ENCODE data around the gene ZFAND3. TPM values are rescaled to one million over a fixed set of nuclear protein-coding genes. Genes with fewer than 3 reads are reported as not detected.

The ZFAND3 gene
- total and polyA plus RNA-seq, 2 donors (not counting 1 experiment from before 2014, with no cell fraction given) = 21.5 to 40.8 TPM

DNA sequence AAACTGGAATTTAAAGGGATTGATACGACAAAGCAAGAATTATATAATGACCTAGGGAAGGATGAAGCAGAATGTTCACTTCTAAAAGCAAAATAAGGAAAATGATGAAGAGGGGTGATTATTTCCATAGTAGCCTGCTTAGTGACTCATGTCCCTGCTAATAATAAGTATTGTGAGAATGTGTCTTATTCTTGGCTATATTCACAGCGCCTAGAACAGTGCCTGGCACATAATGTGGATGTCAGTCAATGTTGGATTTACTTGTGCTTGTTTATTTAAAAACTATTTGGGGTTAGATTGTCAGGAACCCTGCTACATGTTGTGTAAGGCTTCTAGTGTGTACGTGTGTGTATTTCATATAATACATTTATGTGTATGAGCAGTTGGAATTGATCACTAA lies 85.1 kb downstream of the ZFAND3 start:
- Histone ChIP-seq H3K4me3 (replicated peaks in 1 of 4; ENCODE audit: control extremely low read depth in 1 of 4, insufficient read depth in 1 of 4, low read depth in 3 of 4, low read length in 4 of 4) (no peak overlapping the region), H2AFZ (ENCODE audit: low read length) (no peak overlapping the region), H3K4me2 (ENCODE audit: extremely low read depth, insufficient read depth, low read length) (no peak overlapping the region), H3K36me3 (ENCODE audit: control insufficient read depth, insufficient read depth, low read length) (no peaks in the 10 kb centered on the region), H3K9me3 (ENCODE audit: control insufficient read depth, insufficient read depth, low read depth, low read length) (no peaks in the 10 kb centered on the region), H3K9ac (ENCODE audit: insufficient read depth, low read length) (no peak overlapping the region), H3K79me2 (ENCODE audit: control insufficient read depth, insufficient read depth, low read length) (peaks cover 68% of the 10 kb centered on the region), H4K20me1 (ENCODE audit: control insufficient read depth, extremely low read depth, insufficient read depth, low read length) (no peaks in the 10 kb centered on the region), H3K4me1 (ENCODE audit: control insufficient read depth, extremely low read depth, insufficient read depth, low read length) (no peaks in the 10 kb centered on the region), H3K27ac (ENCODE audit: insufficient read depth, low read length) (no peak overlapping the region), H3K27me3 (ENCODE audit: control insufficient read depth, insufficient read depth, low read length) (no peaks in the 10 kb centered on the region)
- DNase-seq (ENCODE audit: low read depth in 2 of 2) = peak in 1 of 2 donors; percentile 29
- no peak for TF ChIP-seq CTCF (conservative IDR thresholded peaks at IDR 0.05 in 1 of 2, IDR thresholded peaks at IDR 0.05 in 1 of 2; ENCODE audit: low read depth in 1 of 2, low read length in 2 of 2)
- no peak for TF ChIP-seq EZH2 (IDR thresholded peaks at IDR 0.05; ENCODE audit: low read length, missing control alignments)

DNA sequence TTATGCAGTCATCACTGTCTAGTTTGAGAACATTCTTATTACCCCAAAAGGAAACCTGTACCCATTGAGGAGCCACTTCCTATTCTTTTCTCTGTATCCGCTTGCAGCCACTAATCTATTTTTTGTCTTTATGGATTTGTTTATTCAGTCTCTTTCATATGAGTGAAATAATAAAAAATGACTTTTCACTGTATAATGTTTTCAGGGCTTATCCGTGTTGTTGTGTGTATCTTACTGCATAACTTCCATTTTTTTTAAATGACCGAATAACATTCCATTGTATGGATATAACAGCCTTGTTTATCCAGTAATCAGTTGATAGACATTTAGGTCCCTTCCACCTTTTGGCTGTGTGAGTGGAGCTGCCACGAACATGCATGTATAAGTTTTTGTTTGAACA lies 86.6 kb downstream of the ZFAND3 start:
- Histone ChIP-seq H3K27me3 (ENCODE audit: control insufficient read depth, insufficient read depth, low read length) (no peaks in the 10 kb centered on the region), H2AFZ (ENCODE audit: low read length) (no peak overlapping the region), H3K79me2 (ENCODE audit: control insufficient read depth, insufficient read depth, low read length) (peaks cover 69% of the 10 kb centered on the region), H4K20me1 (ENCODE audit: control insufficient read depth, extremely low read depth, insufficient read depth, low read length) (peaks cover 2% of the 10 kb centered on the region), H3K9me3 (ENCODE audit: control insufficient read depth, insufficient read depth, low read depth, low read length) (no peaks in the 10 kb centered on the region), H3K36me3 (ENCODE audit: control insufficient read depth, insufficient read depth, low read length) (no peaks in the 10 kb centered on the region), H3K4me1 (ENCODE audit: control insufficient read depth, extremely low read depth, insufficient read depth, low read length) (no peaks in the 10 kb centered on the region), H3K27ac (ENCODE audit: insufficient read depth, low read length) (no peak overlapping the region), H3K9ac (ENCODE audit: insufficient read depth, low read length) (no peak overlapping the region), H3K4me3 (replicated peaks in 1 of 4; ENCODE audit: control extremely low read depth in 1 of 4, insufficient read depth in 1 of 4, low read depth in 3 of 4, low read length in 4 of 4) (no peak overlapping the region), H3K4me2 (ENCODE audit: extremely low read depth, insufficient read depth, low read length) (no peak overlapping the region)
- TF ChIP-seq EZH2 (IDR thresholded peaks at IDR 0.05; ENCODE audit: low read length, missing control alignments) (no peak), CTCF (conservative IDR thresholded peaks at IDR 0.05 in 1 of 2, IDR thresholded peaks at IDR 0.05 in 1 of 2; ENCODE audit: low read depth in 1 of 2, low read length in 2 of 2) (no peak)
- peak in 1 of 2 donors; percentile 34 for DNase-seq (ENCODE audit: low read depth in 2 of 2)

- H3K36me3 ChIP-seq (ENCODE audit: control insufficient read depth, insufficient read depth, low read length) = no peaks in the 10 kb centered on the region
- no peak overlapping the region for H3K4me2 ChIP-seq (ENCODE audit: extremely low read depth, insufficient read depth, low read length)
- peaks cover 5% of the 10 kb centered on the region for H4K20me1 ChIP-seq (ENCODE audit: control insufficient read depth, extremely low read depth, insufficient read depth, low read length)
- H3K9me3 ChIP-seq (ENCODE audit: control insufficient read depth, insufficient read depth, low read depth, low read length) = no peaks in the 10 kb centered on the region
- no peak overlapping the region for H2AFZ ChIP-seq (ENCODE audit: low read length)
- H3K4me3 ChIP-seq (replicated peaks in 1 of 4; ENCODE audit: control extremely low read depth in 1 of 4, insufficient read depth in 1 of 4, low read depth in 3 of 4, low read length in 4 of 4) = no peak overlapping the region
- no peaks in the 10 kb centered on the region for H3K27me3 ChIP-seq (ENCODE audit: control insufficient read depth, insufficient read depth, low read length)
- H3K79me2 ChIP-seq (ENCODE audit: control insufficient read depth, insufficient read depth, low read length) = peaks cover 66% of the 10 kb centered on the region
- DNase-seq (ENCODE audit: low read depth in 2 of 2) = no peak
- H3K27ac ChIP-seq (ENCODE audit: insufficient read depth, low read length) = no peak overlapping the region
- H3K4me1 ChIP-seq (ENCODE audit: control insufficient read depth, extremely low read depth, insufficient read depth, low read length) = peaks cover 5% of the 10 kb centered on the region
- no peak overlapping the region for H3K9ac ChIP-seq (ENCODE audit: insufficient read depth, low read length)
- no peak for TF ChIP-seq CTCF (conservative IDR thresholded peaks at IDR 0.05 in 1 of 2, IDR thresholded peaks at IDR 0.05 in 1 of 2; ENCODE audit: low read depth in 1 of 2, low read length in 2 of 2)
These were observed 91.5 kb downstream of the ZFAND3 start for GRCh38 chr6:37910998-37911397.

Measured in fibroblast of lung (primary cell).